GM12878 (cell line): ENCODE data around the gene PAQR7. TPM values are rescaled to one million over a fixed set of nuclear protein-coding genes. Genes with fewer than 3 reads are reported as not detected.

ENCODE experiments used
- ATAC-seq: fragments of 200-7000 bp; cut with Tn5 transposase; 3 replicates; pipeline ENCODE4 v1.9.1; 2020; ENCODE audit warnings: mild to moderate bottlenecking, moderate library complexity
- BruUV-seq: library from RNA; stranded (reverse); fragments of 400-500 nt; replicated peaks from 2 replicates; lab custom pipeline; 2021; lab: Mats Ljungman, UMichigan
- CTCF ChIA-PET: fragments of 300-600 bp; sonication (Branson Sonifier 250); formaldehyde crosslinking; extraction: SDS; loops from one replicate; lab custom pipeline; 2021; ENCODE audit warnings: inconsistent platforms; lab: Yijun Ruan, JAX
- POLR2A ChIA-PET: fragments of 350-600 bp; formaldehyde crosslinking; extraction: SDS; loops from one replicate; lab custom pipeline; 2021; ENCODE audit warnings: inconsistent platforms; lab: Charles Lee
- RAD21 ChIA-PET: fragments of 300-600 bp; sonication (Branson Sonifier 250); formaldehyde crosslinking; loops from one replicate; lab custom pipeline; 2023; ENCODE audit warnings: antibody characterized with exemption; ENCODE audit not compliant: unreplicated experiment; lab: Charles Lee
- SMC1A ChIA-PET: fragments of 300-600 bp; sonication (Branson Sonifier 250); formaldehyde crosslinking; loops from one replicate; lab custom pipeline; 2023; ENCODE audit not compliant: unreplicated experiment, uncharacterized antibody; lab: Charles Lee
- DNase-seq: peaks from one replicate; pipeline ENCODE4 v3.0.0-alpha.2; 2011; ENCODE audit warnings: low read depth, low spot score
- FAIRE-seq: peaks from 3 replicates; lab custom pipeline; 2011; peaks lifted over from hg19 to GRCh38; lab: Jason Lieb, UNC
- H2AFZ ChIP-seq: 2 replicates; pipeline ENCODE4 v1.6.0; 2011; ENCODE audit warnings: low read depth, low read length, control low read depth; ENCODE audit not compliant: control insufficient read depth
- H3K27ac ChIP-seq: 2 replicates; pipeline ENCODE4 v1.5.1; 2011; ENCODE audit warnings: control low read depth; ENCODE audit not compliant: control insufficient read depth, insufficient read depth
- H3K27me3 ChIP-seq, 2 experiments: replicated peaks in 1 of 2; 2 replicates each; pipeline versions ENCODE4 v1.6.0 to v1.6.1; 2011; ENCODE audit warnings: low read length in 1 of 2; ENCODE audit not compliant: control insufficient read depth in 2 of 2, insufficient read depth in 2 of 2
- H3K36me3 ChIP-seq, 2 experiments: 2 replicates each; pipeline ENCODE4 v1.5.1; 2011; ENCODE audit warnings: low read length in 1 of 2; ENCODE audit not compliant: control insufficient read depth in 2 of 2, insufficient read depth in 2 of 2
- H3K4me1 ChIP-seq: 2 replicates; pipeline ENCODE4 v1.6.1; 2011; ENCODE audit warnings: mild to moderate bottlenecking, low read length, moderate library complexity, mixed read lengths; ENCODE audit not compliant: control insufficient read depth, insufficient read depth
- H3K4me2 ChIP-seq: 2 replicates; pipeline ENCODE4 v1.6.0; 2011; ENCODE audit warnings: control low read depth; ENCODE audit not compliant: control insufficient read depth, insufficient read depth
- H3K4me3 ChIP-seq: fragments of 200-600 bp; sonication (generic); 2 replicates; pipeline ENCODE4 v1.5.1; 2016
- H3K79me2 ChIP-seq: 2 replicates; pipeline ENCODE4 v1.6.0; 2011; ENCODE audit warnings: low read length; ENCODE audit not compliant: control insufficient read depth, insufficient read depth
- H3K9ac ChIP-seq: 2 replicates; pipeline ENCODE4 v1.8.0; 2011; ENCODE audit warnings: low read length, control low read depth, mixed read lengths; ENCODE audit not compliant: control insufficient read depth, insufficient read depth
- H3K9me3 ChIP-seq: replicated peaks from 3 replicates; pipeline ENCODE4 v1.5.1; 2011; ENCODE audit warnings: mild to moderate bottlenecking, low read length; ENCODE audit not compliant: control insufficient read depth, insufficient read depth
- H4K20me1 ChIP-seq: 2 replicates; pipeline ENCODE4 v1.6.0; 2011; ENCODE audit not compliant: control insufficient read depth, insufficient read depth
- GATAD2B ChIP-seq: fragments of 450-650 bp; conservative IDR thresholded peaks from 2 replicates; pipeline ENCODE4 v1.6.1; 2017; ENCODE audit warnings: low read depth, mild to moderate bottlenecking, moderate library complexity
- LARP7 ChIP-seq: fragments of 450-650 bp; IDR thresholded peaks from 2 replicates; pipeline ENCODE4 v1.6.1; 2017; ENCODE audit warnings: mild to moderate bottlenecking
- NFYA ChIP-seq: IDR thresholded peaks from 2 replicates; pipeline ENCODE4 v1.6.1; 2011; ENCODE audit warnings: low read depth, mild to moderate bottlenecking, low read length, improper control_type of control experiment, borderline replicate concordance
- RCOR1 ChIP-seq: conservative IDR thresholded peaks from 2 replicates; pipeline ENCODE4 v1.6.1; 2012; ENCODE audit warnings: low read depth, low read length, improper control_type of control experiment
- SP1 ChIP-seq: IDR thresholded peaks from one replicate; pipeline ENCODE4 v1.6.1; 2011; ENCODE audit warnings: low read depth, low read length
- STAT1 ChIP-seq: fragments of 450-650 bp; conservative IDR thresholded peaks from 2 replicates; pipeline ENCODE4 v1.6.1; 2014; ENCODE audit warnings: antibody characterized with exemption, mild to moderate bottlenecking
- ZNF217 ChIP-seq: fragments of 450-650 bp; IDR thresholded peaks from 2 replicates; pipeline ENCODE4 v1.6.1; 2017; ENCODE audit warnings: antibody characterized with exemption, mild to moderate bottlenecking
- WGBS: methylation state at CpG from one replicate; pipeline ENCODE4 v1.1.6; 2016; ENCODE audit warnings: low lambda C conversion rate; ENCODE audit not compliant: insufficient replicate concordance, insufficient coverage; ENCODE audit errors: missing lambda C conversion rate; 5-methylcytosine and 5-hydroxymethylcytosine counted together
- in situ Hi-C: fragments of 300-500 bp; cut with MboI; formaldehyde crosslinking; loops from 9 replicates; pipeline ENCODE4 v1.14.3; 2018; ENCODE audit warnings: mixed read lengths
- intact Hi-C: fragments of 100-400 bp; cut with micrococcal nuclease; formaldehyde crosslinking; loops from one replicate; pipeline ENCODE4 v1.14.2; 2022; ENCODE audit not compliant: unreplicated experiment
- polyA plus RNA-seq, 11 experiments: library from polyadenylated mRNA; depleted of rRNA in 4 of 11; unstranded in 6 of 11; stranded (reverse) in 5 of 11; fragments of >200 nt; fragmentation: Nextera tagmentation in 4 of 11; fragmentation: Illumina TruSeq in 1 of 11; extraction: Ambion mirVana in 4 of 11; extraction: Trizol in 1 of 11; gene quantifications; 1 replicate in 1 of 11; 2 replicates in 10 of 11; pipeline versions ENCODE4 v1.2.1 to v1.2.3, GENCODE V29; 2011 to 2016; ENCODE audit warnings: inconsistent platforms in 2 of 11, missing spikeins in 2 of 11, low read depth in 1 of 11
- total RNA-seq, 4 experiments: library from RNA; depleted of rRNA in 3 of 4; stranded (reverse); fragments of >200 nt in 3 of 4; fragmentation: Illumina TruSeq in 1 of 4; extraction: Trizol in 1 of 4; gene quantifications; 2 replicates each; pipeline versions ENCODE4 v1.2.1 to v1.2.3, GENCODE V29; 2013 to 2021
- TF ChIP-seq, protein P1 (sequence below): fragments of 450-650 bp; formaldehyde crosslinking; IDR thresholded peaks from 2 replicates; pipeline ENCODE4 v1.4.0; 2020; ENCODE audit warnings: mild to moderate bottlenecking, moderate library complexity
- TF ChIP-seq, protein P2 (sequence below): IDR thresholded peaks from 2 replicates; pipeline ENCODE4 v1.6.1; 2011; ENCODE audit warnings: low read depth, mild to moderate bottlenecking, low read length, moderate library complexity, borderline replicate concordance; ENCODE audit errors: extremely low read depth

PAQR7 gene
- total and polyA plus RNA-seq, 10 of the 15 experiments (the other 5 are each of a cell fraction or from before 2014, with no cell fraction given): 1.1 to 8.8 (median 5.2) TPM

DNA sequence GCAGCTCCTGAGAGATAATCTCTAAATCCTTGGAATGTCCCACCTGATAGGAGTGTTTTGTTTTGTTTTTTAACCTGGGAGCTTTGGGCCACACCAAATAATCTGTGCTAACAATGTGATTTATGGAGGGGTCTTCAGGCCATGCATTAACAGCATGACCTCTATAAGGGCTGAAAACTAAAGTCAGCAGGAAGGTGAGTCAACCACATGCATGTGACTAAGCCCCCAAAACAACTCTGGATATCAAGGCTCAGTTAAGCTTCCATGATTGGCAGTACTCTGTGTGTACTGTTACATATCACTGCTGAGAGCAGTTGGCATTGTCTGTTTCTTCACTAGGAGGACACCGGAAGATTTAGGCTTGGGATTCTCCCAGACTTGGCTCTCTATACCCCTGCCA, 27.0 kb downstream of the PAQR7 start:
- BruUV-seq: no TSS peak

More for the DNA sequence above, 27.0 kb downstream of the PAQR7 start:
- H3K9ac ChIP-seq: no peak overlapping the region
- FAIRE-seq (no peak), ATAC-seq (no peak), DNase-seq (no peak)
- ChIA-PET CTCF (interaction anchor here (1.7 kb wide), 1 partner anchor 47 kb away, joined by 6 read pairs; no protein-coding TSS in a partner anchor), SMC1A (interaction anchor here (0.9 kb wide), 1 partner anchor 28 kb away, joined by 4 read pairs; no protein-coding TSS in a partner anchor), POLR2A (interaction anchor here (0.6 to 1.1 kb wide), 3 partner anchors 20 to 1474 kb away, joined by 3 to 5 read pairs (median 4); no protein-coding TSS in a partner anchor), RAD21 (no interaction called here)
- H3K79me2 ChIP-seq: peaks cover under 1% of the 10 kb centered on the region
- no peak overlapping the region for H3K4me2 ChIP-seq
- H3K27me3 ChIP-seq: no peaks in the 10 kb centered on the region
- H3K4me1 ChIP-seq: peaks cover 8% of the 10 kb centered on the region; the same call in 1 of the 2 replicates
- intact Hi-C loops: no loop called here
- H2AFZ ChIP-seq: no peak overlapping the region
- H3K4me3 ChIP-seq: no peak overlapping the region
- in situ Hi-C loops: no loop called here
- no peak overlapping the region for H3K27ac ChIP-seq
- H3K36me3 ChIP-seq: no peaks in the 10 kb centered on the region
- H4K20me1 ChIP-seq: no peaks in the 10 kb centered on the region
- TF ChIP-seq SP1 (no peak), NFYA (no peak), GATAD2B (no peak), ZNF217 (no peak), RCOR1 (no peak), STAT1 (no peak), LARP7 (no peak)
- TF ChIP-seq, protein P1, sequence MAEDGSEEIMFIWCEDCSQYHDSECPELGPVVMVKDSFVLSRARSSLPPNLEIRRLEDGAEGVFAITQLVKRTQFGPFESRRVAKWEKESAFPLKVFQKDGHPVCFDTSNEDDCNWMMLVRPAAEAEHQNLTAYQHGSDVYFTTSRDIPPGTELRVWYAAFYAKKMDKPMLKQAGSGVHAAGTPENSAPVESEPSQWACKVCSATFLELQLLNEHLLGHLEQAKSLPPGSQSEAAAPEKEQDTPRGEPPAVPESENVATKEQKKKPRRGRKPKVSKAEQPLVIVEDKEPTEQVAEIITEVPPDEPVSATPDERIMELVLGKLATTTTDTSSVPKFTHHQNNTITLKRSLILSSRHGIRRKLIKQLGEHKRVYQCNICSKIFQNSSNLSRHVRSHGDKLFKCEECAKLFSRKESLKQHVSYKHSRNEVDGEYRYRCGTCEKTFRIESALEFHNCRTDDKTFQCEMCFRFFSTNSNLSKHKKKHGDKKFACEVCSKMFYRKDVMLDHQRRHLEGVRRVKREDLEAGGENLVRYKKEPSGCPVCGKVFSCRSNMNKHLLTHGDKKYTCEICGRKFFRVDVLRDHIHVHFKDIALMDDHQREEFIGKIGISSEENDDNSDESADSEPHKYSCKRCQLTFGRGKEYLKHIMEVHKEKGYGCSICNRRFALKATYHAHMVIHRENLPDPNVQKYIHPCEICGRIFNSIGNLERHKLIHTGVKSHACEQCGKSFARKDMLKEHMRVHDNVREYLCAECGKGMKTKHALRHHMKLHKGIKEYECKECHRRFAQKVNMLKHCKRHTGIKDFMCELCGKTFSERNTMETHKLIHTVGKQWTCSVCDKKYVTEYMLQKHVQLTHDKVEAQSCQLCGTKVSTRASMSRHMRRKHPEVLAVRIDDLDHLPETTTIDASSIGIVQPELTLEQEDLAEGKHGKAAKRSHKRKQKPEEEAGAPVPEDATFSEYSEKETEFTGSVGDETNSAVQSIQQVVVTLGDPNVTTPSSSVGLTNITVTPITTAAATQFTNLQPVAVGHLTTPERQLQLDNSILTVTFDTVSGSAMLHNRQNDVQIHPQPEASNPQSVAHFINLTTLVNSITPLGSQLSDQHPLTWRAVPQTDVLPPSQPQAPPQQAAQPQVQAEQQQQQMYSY (CRISPR knock-in tag): no peak
- TF ChIP-seq, protein P2, sequence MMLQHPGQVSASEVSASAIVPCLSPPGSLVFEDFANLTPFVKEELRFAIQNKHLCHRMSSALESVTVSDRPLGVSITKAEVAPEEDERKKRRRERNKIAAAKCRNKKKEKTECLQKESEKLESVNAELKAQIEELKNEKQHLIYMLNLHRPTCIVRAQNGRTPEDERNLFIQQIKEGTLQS: no peak
- TF ChIP-seq, all 136 proteins: peak for 0
- H3K9me3 ChIP-seq: no peaks in the 10 kb centered on the region
- 94% methylated on average over 1 of the region's 1 CpG for WGBS
